Lung (tissue), 12 donors: ENCODE results near the gene ANKS1B. TPM values are rescaled to one million over a fixed set of nuclear protein-coding genes. Genes with fewer than 3 reads are reported as not detected.

Experiments
- ATAC-seq: fragments of 200-7000 bp; cut with Tn5 transposase; one replicate; pipeline ENCODE4 v1.9.1; 2020; ENCODE audit warnings: moderate number of reproducible peaks; ENCODE audit not compliant: insufficient read depth, low FRiP score
- DNase-seq, 3 donors: peaks; one replicate each; pipeline ENCODE4 v3.0.0-alpha.2; 2013 to 2017
- H3K27ac ChIP-seq, 2 donors: one replicate each; pipeline ENCODE4 v1.5.1; 2013; ENCODE audit warnings: mild to moderate bottlenecking in 2 of 2, moderate library complexity in 2 of 2, control low read depth in 1 of 2, inconsistent platforms in 1 of 2, low read depth in 1 of 2, low read length in 1 of 2
- H3K27me3 ChIP-seq, 3 donors: one replicate each; pipeline ENCODE4 v1.5.1; 2013; ENCODE audit warnings: low read length in 2 of 3; ENCODE audit not compliant: control insufficient read depth in 3 of 3, insufficient read depth in 3 of 3
- H3K36me3 ChIP-seq, 4 donors: one replicate each; pipeline ENCODE4 v1.5.1; 2013; ENCODE audit warnings: low read length in 4 of 4, mild to moderate bottlenecking in 1 of 4, moderate library complexity in 1 of 4; ENCODE audit not compliant: control insufficient read depth in 4 of 4, insufficient read depth in 4 of 4
- H3K4me1 ChIP-seq, 5 donors: one replicate each; pipeline ENCODE4 v1.5.1; 2013; ENCODE audit warnings: low read length in 5 of 5, mild to moderate bottlenecking in 2 of 5, moderate library complexity in 1 of 5; ENCODE audit not compliant: control insufficient read depth in 5 of 5, insufficient read depth in 5 of 5
- H3K4me3 ChIP-seq: one replicate; pipeline ENCODE4 v1.5.1; 2013; ENCODE audit warnings: mild to moderate bottlenecking, control low read depth, moderate library complexity
- H3K9ac ChIP-seq, 2 donors: one replicate each; pipeline ENCODE4 v1.5.1; 2013; ENCODE audit warnings: low read length in 2 of 2, control low read depth in 1 of 2; ENCODE audit not compliant: insufficient read depth in 1 of 2
- H3K9me3 ChIP-seq, 4 donors: one replicate each; pipeline ENCODE4 v1.5.1; 2013; ENCODE audit warnings: low read length in 3 of 4, mild to moderate bottlenecking in 1 of 4, moderate library complexity in 1 of 4; ENCODE audit not compliant: control insufficient read depth in 4 of 4, insufficient read depth in 3 of 4
- WGBS, 2 donors: extraction: QIAGEN DNeasy Blood & Tissue Kit; methylation state at CpG; one replicate each; pipeline ENCODE4 v1.1.7; 2013; 5-methylcytosine and 5-hydroxymethylcytosine counted together
- polyA plus RNA-seq, 2 donors: library from polyadenylated mRNA; stranded (reverse); fragments of 200-250 nt; gene quantifications; one replicate each; pipeline ENCODE4 v1.2.1, GENCODE V29; 2013
- total RNA-seq, 2 donors: library from RNA; depleted of rRNA in 1 of 2; stranded (reverse); fragments of >200 nt in 1 of 2; gene quantifications; one replicate each; pipeline ENCODE4 v1.2.1, GENCODE V29; 2014 to 2021
- TF ChIP-seq, protein P1 (sequence below): IDR thresholded peaks from 2 replicates; pipeline ENCODE4 v1.5.1; 2012; ENCODE audit warnings: mild to moderate bottlenecking; ENCODE audit errors: control extremely low read depth, extremely low read depth
- donor health status: control.
- donor health status: control.
- donor health status: Bipolar disorder and iron deficiency.
- donor health status: healthy.
- donor health status: DM: yes; HTN: yes; CAD: no.

ANKS1B gene
- total and polyA plus RNA-seq, 4 donors: 0.32 to 10.3 (median 3.7) TPM

DNA sequence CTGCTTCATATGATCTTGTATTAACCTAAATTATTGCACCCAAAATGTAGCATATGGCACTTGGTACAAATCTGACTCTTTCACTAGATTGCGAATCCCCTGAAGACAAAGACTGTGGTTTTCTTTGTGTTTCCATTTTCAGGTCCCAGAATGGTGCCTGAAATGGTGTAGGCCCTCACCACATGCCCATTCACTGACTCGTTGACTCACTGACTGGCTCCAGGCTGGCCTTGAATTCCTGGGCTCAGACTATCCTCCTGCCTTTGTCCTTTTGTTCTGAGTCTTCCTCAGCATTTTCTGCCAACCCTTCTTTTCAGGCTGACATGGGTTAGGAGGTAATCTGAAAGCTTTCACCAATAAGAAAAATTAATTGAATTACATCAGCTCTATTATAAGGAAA is 705.8 kb downstream of the ANKS1B start:
- TF ChIP-seq, protein P1, sequence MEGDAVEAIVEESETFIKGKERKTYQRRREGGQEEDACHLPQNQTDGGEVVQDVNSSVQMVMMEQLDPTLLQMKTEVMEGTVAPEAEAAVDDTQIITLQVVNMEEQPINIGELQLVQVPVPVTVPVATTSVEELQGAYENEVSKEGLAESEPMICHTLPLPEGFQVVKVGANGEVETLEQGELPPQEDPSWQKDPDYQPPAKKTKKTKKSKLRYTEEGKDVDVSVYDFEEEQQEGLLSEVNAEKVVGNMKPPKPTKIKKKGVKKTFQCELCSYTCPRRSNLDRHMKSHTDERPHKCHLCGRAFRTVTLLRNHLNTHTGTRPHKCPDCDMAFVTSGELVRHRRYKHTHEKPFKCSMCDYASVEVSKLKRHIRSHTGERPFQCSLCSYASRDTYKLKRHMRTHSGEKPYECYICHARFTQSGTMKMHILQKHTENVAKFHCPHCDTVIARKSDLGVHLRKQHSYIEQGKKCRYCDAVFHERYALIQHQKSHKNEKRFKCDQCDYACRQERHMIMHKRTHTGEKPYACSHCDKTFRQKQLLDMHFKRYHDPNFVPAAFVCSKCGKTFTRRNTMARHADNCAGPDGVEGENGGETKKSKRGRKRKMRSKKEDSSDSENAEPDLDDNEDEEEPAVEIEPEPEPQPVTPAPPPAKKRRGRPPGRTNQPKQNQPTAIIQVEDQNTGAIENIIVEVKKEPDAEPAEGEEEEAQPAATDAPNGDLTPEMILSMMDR: no peak
- H3K27ac ChIP-seq: no peak overlapping the region
- ATAC-seq: no peak
- H3K4me1 ChIP-seq: no peaks in the 10 kb centered on the region
- WGBS, 2 donors: 71 to 76% methylated on average over 2 of the region's 2 CpGs
- no peak for DNase-seq
- H3K9me3 ChIP-seq: peaks cover 0 to 4% (median 1%) of the 10 kb centered on the region in 4 donors
- no peaks in the 10 kb centered on the region for H3K36me3 ChIP-seq
- no peak overlapping the region for H3K4me3 ChIP-seq
- no peak overlapping the region for H3K9ac ChIP-seq
- H3K27me3 ChIP-seq: no peaks in the 10 kb centered on the region

DNA sequence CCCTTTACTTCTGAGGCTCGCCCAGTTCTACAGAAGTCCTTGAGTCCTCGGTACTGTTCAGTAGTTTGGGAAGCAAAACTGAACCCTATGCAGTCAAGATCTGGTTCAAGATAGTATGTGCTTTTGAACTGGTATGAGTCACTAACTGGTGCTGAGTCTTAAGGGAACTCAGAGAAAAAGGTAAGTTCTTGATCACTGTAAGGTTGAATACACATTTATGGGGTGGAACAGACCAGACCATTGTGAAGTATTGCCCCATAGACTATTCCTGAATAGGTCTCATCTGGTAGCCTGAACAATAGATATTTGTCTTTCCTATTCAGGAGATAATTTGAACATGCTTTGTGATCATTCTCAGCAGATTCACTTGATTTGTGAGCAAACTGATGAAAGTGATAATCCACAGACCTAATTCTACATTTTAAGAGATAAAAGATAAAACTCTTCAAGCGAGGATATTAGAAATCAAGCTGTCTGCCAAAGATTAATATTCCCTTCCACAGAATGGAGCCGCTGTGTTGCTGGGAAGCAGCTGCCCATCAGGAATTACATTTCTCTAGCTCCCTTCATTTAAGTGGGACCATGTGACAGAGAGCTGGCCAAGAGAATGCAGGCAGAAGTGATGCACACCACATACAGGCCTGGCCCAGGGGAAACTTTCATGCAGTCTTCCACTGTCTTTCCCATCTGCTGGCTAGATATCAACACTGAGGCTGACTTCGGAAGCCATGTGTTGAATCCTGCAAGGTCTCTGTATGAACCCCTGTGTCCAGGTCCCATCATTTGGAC is 707.0 kb downstream of the ANKS1B start:
- TF ChIP-seq, protein P1: no peak
- no peak for DNase-seq
- H3K4me1 ChIP-seq: no peaks in the 10 kb centered on the region
- 89 to 94% methylated on average over 5 of the region's 5 CpGs for WGBS, 2 donors
- no peaks in the 10 kb centered on the region for H3K36me3 ChIP-seq
- ATAC-seq: no peak
- no peak overlapping the region for H3K9ac ChIP-seq
- H3K27me3 ChIP-seq: no peaks in the 10 kb centered on the region
- no peak overlapping the region for H3K27ac ChIP-seq
- no peak overlapping the region for H3K4me3 ChIP-seq
- peaks cover 0 to 4% (median 1%) of the 10 kb centered on the region in 4 donors for H3K9me3 ChIP-seq

DNA sequence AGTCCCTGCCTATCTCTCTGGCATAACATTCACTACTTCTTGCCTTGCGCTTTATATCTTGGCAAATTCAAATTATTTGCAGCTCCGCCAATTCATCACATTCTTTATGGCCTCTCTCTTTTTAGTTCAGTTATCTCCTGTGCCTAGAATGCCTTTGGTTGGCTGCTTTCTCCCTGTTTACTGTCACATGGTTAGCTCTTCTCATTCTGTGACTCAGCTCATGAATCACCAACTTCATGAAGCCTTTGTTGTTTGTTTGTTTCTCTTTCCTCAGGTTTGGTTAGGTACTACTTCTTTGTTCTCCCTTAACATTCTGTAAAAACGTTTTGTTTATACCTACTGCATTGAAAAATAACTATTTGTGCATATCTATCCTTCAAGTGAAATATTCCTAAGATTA is 713.7 kb downstream of the ANKS1B start:
- WGBS, 2 donors: 66 to 74% methylated on average over 3 of the region's 3 CpGs
- no peaks in the 10 kb centered on the region for H3K36me3 ChIP-seq
- no peak for ATAC-seq
- no peaks in the 10 kb centered on the region for H3K4me1 ChIP-seq
- H3K9ac ChIP-seq: no peak overlapping the region
- no peak for DNase-seq
- TF ChIP-seq, protein P1: no peak
- no peaks in the 10 kb centered on the region for H3K27me3 ChIP-seq
- no peak overlapping the region for H3K27ac ChIP-seq
- no peak overlapping the region for H3K4me3 ChIP-seq
- peaks cover 0 to 5% (median 2%) of the 10 kb centered on the region in 4 donors for H3K9me3 ChIP-seq

DNA sequence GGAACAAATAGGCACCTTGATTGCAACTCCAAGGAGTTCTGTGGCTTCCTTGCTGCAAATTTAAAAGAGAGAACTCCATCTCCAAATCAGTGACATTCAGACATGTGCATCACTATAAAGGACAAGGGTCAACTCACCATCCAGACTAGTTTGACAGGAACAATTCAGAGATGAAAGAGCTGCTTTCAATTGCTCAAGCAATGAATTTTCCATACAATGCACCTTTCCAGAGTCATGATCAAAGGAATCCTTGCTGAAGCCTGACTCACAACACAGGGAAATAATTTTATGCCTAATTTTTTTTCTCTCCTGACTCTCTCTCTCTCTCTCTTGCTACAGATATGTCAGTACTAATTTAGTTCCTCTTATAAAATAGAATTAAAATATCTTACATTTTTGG is 717.7 kb downstream of the ANKS1B start:
- Histone ChIP-seq H3K4me1 (no peaks in the 10 kb centered on the region), H3K9ac (no peak overlapping the region), H3K4me3 (no peak overlapping the region), H3K9me3 (peaks cover 0 to 3% (median 0%) of the 10 kb centered on the region in 4 donors), H3K27ac (no peak overlapping the region), H3K36me3 (no peaks in the 10 kb centered on the region), H3K27me3 (no peaks in the 10 kb centered on the region)
- no peak for DNase-seq
- TF ChIP-seq, protein P1: no peak
- ATAC-seq: no peak
